CD14-positive monocyte (primary cell): ENCODE measurements around the gene ASIC2. TPM values are rescaled to one million over a fixed set of nuclear protein-coding genes. Genes with fewer than 3 reads are reported as not detected.

ENCODE experiments used
- DNase-seq, 3 donors: peaks; one replicate each; pipeline ENCODE4 v3.0.0-alpha.2; 2011 to 2022
- H2AFZ ChIP-seq: 2 replicates; pipeline ENCODE4 v1.6.0; 2012; ENCODE audit warnings: mild to moderate bottlenecking, low read depth, low read length, inconsistent platforms; ENCODE audit not compliant: insufficient read depth, poor library complexity, severe bottlenecking
- H3K27ac ChIP-seq, 2 donors: 1 replicate in 1 of 2; 2 replicates in 1 of 2; pipeline ENCODE4 v1.5.1; 2012 to 2013; ENCODE audit warnings: low read length in 2 of 2, control low read depth in 1 of 2, inconsistent platforms in 1 of 2, low read depth in 1 of 2, mild to moderate bottlenecking in 1 of 2
- H3K27me3 ChIP-seq, 2 donors: one replicate each; pipeline versions ENCODE4 v1.6.0 to v1.6.1; 2011 to 2013; ENCODE audit warnings: low read length in 2 of 2; ENCODE audit not compliant: control insufficient read depth in 2 of 2, insufficient read depth in 2 of 2
- H3K36me3 ChIP-seq, 2 donors: replicated peaks in 1 of 2; 1 replicate in 1 of 2; 2 replicates in 1 of 2; pipeline versions ENCODE4 v1.5.1 to v1.6.1; 2012 to 2013; ENCODE audit warnings: low read length in 2 of 2, control low read depth in 1 of 2, inconsistent platforms in 1 of 2, mild to moderate bottlenecking in 1 of 2; ENCODE audit not compliant: insufficient read depth in 2 of 2, control insufficient read depth in 1 of 2
- H3K4me1 ChIP-seq, 2 donors: 1 replicate in 1 of 2; 2 replicates in 1 of 2; pipeline versions ENCODE4 v1.5.1 to v1.6.1; 2012 to 2013; ENCODE audit warnings: low read length in 2 of 2, control low read depth in 1 of 2, inconsistent platforms in 1 of 2, mild to moderate bottlenecking in 1 of 2, moderate library complexity in 1 of 2; ENCODE audit not compliant: insufficient read depth in 2 of 2, control insufficient read depth in 1 of 2
- H3K4me2 ChIP-seq: replicated peaks from 2 replicates; pipeline ENCODE3; 2012; ENCODE audit warnings: low read length, moderate library complexity, mild to moderate bottlenecking; ENCODE audit not compliant: poor library complexity, severe bottlenecking; ENCODE audit errors: extremely low read depth
- H3K4me3 ChIP-seq, 3 experiments: fragments of 200-600 bp in 1 of 3; sonication (generic) in 1 of 3; replicated peaks in 1 of 3; 1 replicate in 2 of 3; 2 replicates in 1 of 3; pipeline ENCODE4 v1.5.1; 2011 to 2013; ENCODE audit warnings: low read length in 3 of 3, mild to moderate bottlenecking in 3 of 3, control low read depth in 2 of 3, low read depth in 2 of 3, inconsistent platforms in 1 of 3, moderate library complexity in 1 of 3
- H3K79me2 ChIP-seq: 2 replicates; pipeline ENCODE4 v1.6.0; 2012; ENCODE audit warnings: mild to moderate bottlenecking, control low read depth, inconsistent platforms, low read length, moderate library complexity; ENCODE audit not compliant: insufficient read depth
- H3K9ac ChIP-seq: 2 replicates; pipeline ENCODE4 v1.6.0; 2017; ENCODE audit warnings: low read length, mild to moderate bottlenecking; ENCODE audit not compliant: insufficient read depth, poor library complexity, severe bottlenecking
- H3K9me3 ChIP-seq, 2 donors: replicated peaks in 1 of 2; 1 replicate in 1 of 2; 2 replicates in 1 of 2; pipeline versions ENCODE4 v1.5.1 to v1.6.1; 2012 to 2013; ENCODE audit warnings: low read length in 2 of 2, control low read depth in 1 of 2; ENCODE audit not compliant: control insufficient read depth in 1 of 2, insufficient read depth in 1 of 2
- H4K20me1 ChIP-seq: 2 replicates; pipeline ENCODE4 v1.6.0; 2012; ENCODE audit warnings: mild to moderate bottlenecking, low read length, control low read depth, moderate library complexity; ENCODE audit not compliant: insufficient read depth
- H3K27ac Mint-ChIP-seq, 7 donors: one replicate each; pipeline ENCODE4 v1.8.0; 2020; ENCODE audit warnings: mild to moderate bottlenecking in 7 of 7, mixed read lengths in 7 of 7, moderate library complexity in 6 of 7, inconsistent platforms in 2 of 7
- H3K27me3 Mint-ChIP-seq, 3 donors: one replicate each; pipeline ENCODE4 v1.8.0; 2021 to 2022; ENCODE audit warnings: low read depth in 3 of 3, mild to moderate bottlenecking in 3 of 3, mixed read lengths in 3 of 3, moderate library complexity in 3 of 3, inconsistent platforms in 1 of 3
- H3K36me3 Mint-ChIP-seq, 2 donors: one replicate each; pipeline ENCODE4 v1.8.0; 2020; ENCODE audit warnings: mixed read lengths in 2 of 2, inconsistent platforms in 1 of 2, mild to moderate bottlenecking in 1 of 2
- H3K4me1 Mint-ChIP-seq: one replicate; pipeline ENCODE4 v1.8.0; 2020; ENCODE audit warnings: mild to moderate bottlenecking, mixed read lengths
- H3K4me3 Mint-ChIP-seq, 2 donors: one replicate each; pipeline ENCODE4 v1.8.0; 2020; ENCODE audit warnings: mild to moderate bottlenecking in 2 of 2, mixed read lengths in 2 of 2, moderate library complexity in 1 of 2
- H3K9me3 Mint-ChIP-seq, 7 donors: one replicate each; pipeline ENCODE4 v1.8.0; 2020 to 2022; ENCODE audit warnings: mixed read lengths in 7 of 7, mild to moderate bottlenecking in 6 of 7, moderate library complexity in 6 of 7, inconsistent platforms in 2 of 7
- CTCF ChIP-seq: fragments of 200-600 bp; IDR thresholded peaks from one replicate; pipeline ENCODE4 v1.8.0; 2022; ENCODE audit warnings: antibody characterized with exemption, mild to moderate bottlenecking
- WGBS: methylation state at CpG from one replicate; pipeline ENCODE4 v1.1.5; 2013; ENCODE audit warnings: missing lambda C conversion rate; ENCODE audit not compliant: insufficient coverage; 5-methylcytosine and 5-hydroxymethylcytosine counted together
- intact Hi-C, 2 donors: fragments of 100-400 bp; cut with micrococcal nuclease; formaldehyde crosslinking; loops; one replicate each; pipeline versions ENCODE4 v1.15.0 to v1.15.1; 2023
- polyA plus RNA-seq, 3 donors: library from polyadenylated mRNA; depleted of rRNA in 1 of 3; unstranded in 2 of 3; stranded (reverse) in 1 of 3; fragments of 300-500 nt in 2 of 3; fragments of >200 nt in 1 of 3; fragmentation: Illumina TruSeq in 2 of 3; gene quantifications; 1 replicate in 2 of 3; 2 replicates in 1 of 3; pipeline ENCODE4 v1.2.3, GENCODE V29; 2012 to 2021

ASIC2 gene
- polyA plus RNA-seq, 3 donors = not detected

- no peaks in the 10 kb centered on the region for H4K20me1 ChIP-seq
- H3K36me3 ChIP-seq = no peaks in the 10 kb centered on the region
- no peak overlapping the region for H3K27ac ChIP-seq
- Mint-ChIP-seq H3K9me3 (peaks cover 0 to 2% (median 0%) of the 10 kb centered on the region in 7 donors), H3K4me3 (no peak overlapping the region), H3K27ac (no peak overlapping the region), H3K36me3 (no peaks in the 10 kb centered on the region), H3K27me3 (peaks cover 0 to 7% (median 3%) of the 10 kb centered on the region in 3 donors), H3K4me1 (no peaks in the 10 kb centered on the region)
- no peak overlapping the region for H3K4me3 ChIP-seq
- no peaks in the 10 kb centered on the region for H3K4me1 ChIP-seq
- no peak overlapping the region for H2AFZ ChIP-seq
- no peak overlapping the region for H3K9ac ChIP-seq
- DNase-seq = no peak
- no peak overlapping the region for H3K4me2 ChIP-seq
- no peaks in the 10 kb centered on the region for H3K27me3 ChIP-seq
- intact Hi-C loops = no loop called here
- no peaks in the 10 kb centered on the region for H3K9me3 ChIP-seq
- no peak for TF ChIP-seq CTCF
- H3K79me2 ChIP-seq = no peaks in the 10 kb centered on the region
- 75% methylated on average over 1 of the region's 1 CpG for WGBS
Observed at GRCh38 chr17:33225509-33225908, 67.6 kb downstream of the ASIC2 start.

GRCh38 chr17:33220036-33220435 lies 73.1 kb downstream of the ASIC2 start:
- no peaks in the 10 kb centered on the region for H3K79me2 ChIP-seq
- no peaks in the 10 kb centered on the region for H3K36me3 Mint-ChIP-seq
- no CpG with 5 or more reads among the region's 3 CpGs for WGBS

More at GRCh38 chr17:33220036-33220435, 73.1 kb downstream of the ASIC2 start:
- no peaks in the 10 kb centered on the region for H3K4me1 ChIP-seq
- TF ChIP-seq CTCF = no peak
- H3K9ac ChIP-seq = no peak overlapping the region
- H3K4me3 ChIP-seq = no peak overlapping the region
- no peak overlapping the region for H2AFZ ChIP-seq
- no peaks in the 10 kb centered on the region for H3K9me3 ChIP-seq
- H3K27me3 ChIP-seq = no peaks in the 10 kb centered on the region
- no peaks in the 10 kb centered on the region for H4K20me1 ChIP-seq
- no peak for DNase-seq
- intact Hi-C loops = no loop called here
- H3K4me2 ChIP-seq = no peak overlapping the region
- H3K36me3 ChIP-seq = no peaks in the 10 kb centered on the region
- H3K27ac ChIP-seq = no peak overlapping the region
- H3K9me3 Mint-ChIP-seq = peaks cover 0 to 2% (median 0%) of the 10 kb centered on the region in 7 donors
- no peak overlapping the region for H3K27ac Mint-ChIP-seq
- H3K4me3 Mint-ChIP-seq = no peak overlapping the region
- peaks cover 0 to 10% (median 2%) of the 10 kb centered on the region in 3 donors for H3K27me3 Mint-ChIP-seq
- H3K4me1 Mint-ChIP-seq = no peaks in the 10 kb centered on the region
